GM19455 (cell line): ENCODE results near the gene ABHD2.

Source experiments
- ATAC-seq: cut with Tn5 transposase; IDR thresholded peaks from one replicate; pipeline ENCODE4 v1.9.1; 2021; ENCODE audit not compliant: unreplicated experiment

The ABHD2 gene

DNA sequence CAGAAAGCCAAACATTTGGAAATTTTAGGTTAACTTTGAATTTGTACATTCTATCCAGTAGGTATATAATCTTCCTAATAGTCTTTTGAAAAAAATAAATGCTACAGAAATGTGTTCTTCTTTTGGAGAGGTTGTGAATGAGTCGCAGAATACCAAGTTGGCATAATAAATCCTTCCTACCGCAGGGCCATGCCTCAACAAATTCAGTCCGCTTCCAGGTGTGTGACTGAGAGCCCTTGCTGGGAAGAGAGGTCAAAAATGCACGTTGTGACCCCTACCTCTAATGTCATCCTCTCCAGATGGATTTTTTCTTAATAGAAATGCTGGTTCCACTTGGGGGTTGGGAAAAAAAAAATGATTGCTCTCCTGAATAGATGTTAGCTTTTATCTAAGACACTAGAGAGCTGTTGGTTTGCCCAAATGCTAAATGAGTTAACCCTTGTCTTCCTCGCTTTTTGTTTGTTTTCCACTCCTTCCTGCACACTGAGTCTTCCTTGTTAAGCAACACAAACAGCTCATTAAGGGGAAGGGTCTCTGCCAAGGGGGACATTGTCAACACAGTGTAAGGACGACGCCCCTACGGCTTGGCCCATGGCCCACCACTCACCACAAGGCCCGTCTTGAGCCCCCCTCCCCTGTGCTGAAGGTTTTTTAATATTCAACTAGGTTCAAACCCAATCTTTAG, 99.2 kb downstream of the ABHD2 start:
- no peak for ATAC-seq

DNA sequence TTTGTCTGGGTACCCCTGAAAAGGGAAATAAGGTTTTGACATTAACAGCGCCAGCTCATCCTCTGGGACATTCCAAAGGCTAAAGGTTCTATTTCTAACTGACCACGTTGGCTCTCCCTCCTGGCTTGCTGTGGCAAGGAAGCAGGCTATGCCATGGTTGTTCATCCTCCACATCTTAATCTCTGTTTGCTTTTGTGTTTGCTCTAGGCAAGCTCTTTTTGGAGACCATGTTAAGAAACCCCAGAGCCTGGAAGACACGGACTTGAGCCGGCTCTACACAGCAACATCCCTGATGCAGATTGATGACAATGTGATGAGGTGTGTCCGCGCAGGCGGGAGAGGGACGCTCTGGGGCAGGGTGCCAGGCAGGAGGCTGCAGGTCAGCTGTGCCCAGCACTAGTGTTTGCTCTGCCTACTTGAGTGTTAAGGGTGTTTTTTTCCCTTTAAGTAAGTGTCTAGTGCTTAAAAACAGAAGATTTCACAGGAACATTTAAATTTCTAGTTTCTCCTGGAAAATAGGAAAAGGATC, 99.8 kb downstream of the ABHD2 start:
- ATAC-seq: no peak

DNA sequence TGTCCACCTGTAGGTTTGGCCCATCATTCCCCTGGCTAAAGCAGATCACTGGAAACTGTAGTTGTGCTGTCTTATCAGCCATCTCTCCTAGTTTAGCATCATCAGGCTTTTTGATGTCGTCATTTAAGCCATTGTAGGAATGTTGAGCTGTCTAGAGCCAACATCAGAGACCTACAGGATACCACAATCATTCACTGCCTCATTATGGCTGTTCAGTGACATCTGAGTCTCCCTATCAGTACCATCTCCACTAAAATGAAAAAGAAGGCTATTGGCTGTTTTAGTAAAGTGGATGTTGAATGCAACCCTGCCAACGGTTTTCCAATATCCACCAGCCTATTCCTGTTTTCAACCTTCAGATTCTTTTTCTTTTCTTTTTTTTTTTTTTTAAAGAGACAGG, 103.9 kb downstream of the ABHD2 start:
- ATAC-seq: no peak

DNA sequence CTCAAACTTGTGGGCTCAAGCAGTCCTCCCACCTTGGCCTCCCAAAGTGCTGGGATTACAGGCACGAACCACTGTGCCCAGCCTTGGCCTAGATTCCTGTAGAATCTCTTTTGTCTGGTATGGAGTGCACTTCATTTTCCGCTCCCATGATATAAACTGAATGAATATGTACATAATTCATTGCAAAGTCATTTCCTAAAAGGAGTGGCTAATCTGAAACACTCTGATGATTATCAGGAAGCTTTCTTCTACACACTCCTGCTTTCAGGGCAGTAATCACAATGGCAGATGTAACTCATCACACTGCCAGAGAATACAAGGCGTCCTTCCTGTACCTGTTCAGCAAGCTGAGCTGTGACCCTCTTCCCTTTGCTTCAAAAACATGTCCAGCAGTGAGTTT, 104.5 kb downstream of the ABHD2 start:
- ATAC-seq: no peak

DNA sequence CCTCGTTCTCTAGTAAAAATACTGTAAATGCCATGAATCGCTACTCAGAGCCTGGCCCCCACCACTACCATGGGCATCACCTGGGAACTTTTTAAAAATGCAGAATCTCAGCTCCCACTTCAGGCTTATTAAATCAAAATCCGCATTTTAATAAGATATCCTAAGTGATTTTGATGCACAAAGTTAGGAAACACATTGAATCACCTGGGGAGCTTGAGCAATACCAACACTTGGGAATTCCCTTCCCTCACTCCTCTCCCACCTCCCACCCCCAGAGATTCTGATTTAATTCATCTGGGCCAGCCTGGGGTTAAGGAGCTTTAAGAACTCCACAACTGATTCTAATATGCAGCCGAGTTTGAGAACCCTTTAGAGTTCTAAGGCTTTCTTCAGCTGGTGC, 106.4 kb downstream of the ABHD2 start:
- no peak for ATAC-seq

DNA sequence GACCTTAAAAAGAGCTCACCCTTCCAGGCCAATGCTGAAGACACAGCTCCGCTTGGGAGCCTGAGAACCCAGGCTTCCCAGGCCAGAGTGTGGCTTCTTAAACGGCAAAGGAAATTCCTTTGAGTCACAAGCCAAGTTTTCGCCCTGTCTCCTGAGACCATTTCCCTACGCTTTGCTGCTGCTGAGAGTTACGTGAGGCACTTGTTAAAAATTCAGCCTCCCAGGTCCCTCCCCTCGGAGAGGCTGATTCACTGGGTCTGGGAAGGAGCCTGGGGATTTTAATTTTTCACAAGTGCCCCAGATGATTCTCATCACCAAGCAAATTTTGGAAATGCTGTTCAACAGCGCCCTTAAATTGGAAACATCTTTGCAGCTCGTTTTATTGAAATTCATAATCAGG, 107.6 kb downstream of the ABHD2 start:
- no peak for ATAC-seq

DNA sequence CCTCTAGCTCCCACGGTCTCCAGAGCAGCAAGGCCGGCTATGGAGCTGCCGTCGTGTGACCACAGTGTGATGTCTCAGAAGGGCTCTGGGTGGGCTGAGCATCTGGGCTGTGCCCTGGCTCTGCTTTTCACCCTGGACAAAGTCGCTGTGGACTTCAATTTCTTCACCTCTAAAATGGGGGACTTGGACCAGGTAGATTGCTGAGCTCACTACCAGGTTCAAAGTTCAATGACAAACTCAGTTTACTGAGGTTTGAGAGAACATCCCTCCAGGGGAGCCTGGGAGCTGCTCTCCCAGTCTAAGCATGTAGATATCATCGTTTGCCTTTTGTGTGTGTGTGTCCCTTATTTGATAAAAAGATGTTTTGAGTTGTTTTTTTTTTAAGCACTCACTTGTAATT, 108.0 kb downstream of the ABHD2 start:
- no peak for ATAC-seq

DNA sequence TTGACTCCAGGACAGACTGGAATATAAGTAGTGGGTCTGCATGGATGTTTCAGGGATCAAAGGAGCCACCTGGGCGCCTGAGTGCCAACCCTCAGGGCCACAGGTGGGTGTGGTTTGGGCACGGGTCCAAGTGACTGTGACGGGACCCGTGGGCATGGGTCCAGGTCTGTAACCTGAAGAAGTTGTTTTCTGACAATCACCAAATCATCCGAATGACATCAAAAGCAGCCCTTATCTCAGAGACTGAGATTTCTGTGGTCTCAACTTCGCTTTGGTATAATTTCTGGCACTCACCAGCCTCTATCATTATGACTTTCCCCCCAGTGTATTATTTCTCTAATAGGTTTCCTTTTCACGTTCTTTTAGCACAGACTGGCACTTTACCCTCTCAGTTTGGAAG, 108.7 kb downstream of the ABHD2 start:
- no peak for ATAC-seq

DNA sequence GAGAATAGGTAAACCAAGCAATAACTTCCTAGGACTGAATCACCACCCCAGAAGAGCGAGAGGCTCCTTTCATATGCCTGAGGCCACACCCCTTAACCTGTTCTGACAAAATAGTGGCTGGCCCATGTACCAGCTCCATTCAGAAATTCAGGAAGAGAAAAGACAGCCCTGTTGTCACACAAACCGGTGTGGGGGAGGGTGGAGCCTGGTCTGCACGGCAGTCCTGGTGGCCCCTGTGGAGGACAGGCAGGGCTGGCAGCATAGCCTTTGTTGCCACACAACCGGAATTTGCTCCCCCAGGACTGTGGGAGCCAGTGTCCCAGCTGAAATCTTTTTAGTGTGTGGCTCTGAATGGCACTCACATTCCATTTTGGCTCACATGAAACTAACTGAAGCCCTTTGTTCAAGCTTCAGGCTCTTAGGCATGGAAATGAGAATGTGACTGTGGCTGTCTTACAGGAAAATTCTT, 109.3 kb downstream of the ABHD2 start:
- no peak for ATAC-seq

DNA sequence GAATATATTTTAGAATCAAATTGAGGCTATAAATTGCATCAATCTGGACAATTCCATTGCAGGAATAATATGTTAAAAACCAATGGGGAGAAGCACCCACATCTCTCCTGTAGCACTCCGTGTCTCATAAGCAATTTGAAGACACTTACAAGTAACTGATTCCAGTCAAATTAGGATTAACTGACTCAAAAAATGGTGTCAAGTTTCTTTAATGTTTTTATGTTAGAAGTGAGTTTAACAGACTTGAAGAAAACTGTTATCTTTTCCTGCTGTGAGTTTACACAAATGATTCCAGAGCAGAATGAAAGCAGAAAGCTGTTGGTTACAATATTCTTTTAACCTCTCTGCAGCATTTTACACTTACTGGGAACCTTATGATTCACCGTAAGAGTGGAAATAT, 109.9 kb downstream of the ABHD2 start:
- no peak for ATAC-seq

DNA sequence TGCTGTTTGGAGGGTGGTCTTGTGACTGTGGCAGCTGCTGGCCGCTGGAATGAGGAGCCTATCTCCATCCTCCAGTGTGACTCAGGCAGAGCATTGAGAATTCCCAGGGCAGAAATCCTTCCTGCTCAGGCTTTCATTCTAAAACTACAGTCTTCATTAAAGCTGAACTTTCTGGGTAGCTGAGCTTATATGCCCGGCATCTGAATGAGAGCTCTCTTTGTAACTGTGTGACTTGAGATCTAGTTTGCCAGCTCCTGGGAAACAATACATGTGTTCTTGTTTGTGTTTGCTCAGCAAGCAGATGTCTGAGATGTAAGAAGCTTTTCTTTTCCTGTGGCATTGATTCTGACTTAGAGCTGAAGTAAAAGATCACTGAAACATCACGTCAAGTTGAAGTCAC, 110.7 kb downstream of the ABHD2 start:
- ATAC-seq: no peak

DNA sequence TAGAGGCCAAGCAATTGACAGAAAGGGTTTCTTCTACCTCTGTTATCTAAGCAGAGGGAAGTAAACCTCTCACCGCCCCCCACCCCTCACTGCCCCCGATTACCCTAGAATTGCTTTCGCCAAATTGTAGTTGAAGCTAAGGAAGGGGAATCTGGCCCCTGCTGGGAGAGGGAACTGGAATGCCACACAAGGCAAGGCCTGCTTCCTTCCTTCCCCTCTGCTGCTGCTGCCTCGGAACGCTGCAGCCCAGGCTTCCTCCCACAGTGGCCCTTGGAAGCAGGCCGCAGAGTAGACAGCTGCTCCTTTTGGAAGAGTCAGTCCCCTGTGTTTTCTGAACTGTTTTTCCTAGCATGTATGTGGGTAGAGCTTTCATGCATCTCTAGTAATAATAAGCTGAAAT, 111.5 kb downstream of the ABHD2 start:
- no peak for ATAC-seq

DNA sequence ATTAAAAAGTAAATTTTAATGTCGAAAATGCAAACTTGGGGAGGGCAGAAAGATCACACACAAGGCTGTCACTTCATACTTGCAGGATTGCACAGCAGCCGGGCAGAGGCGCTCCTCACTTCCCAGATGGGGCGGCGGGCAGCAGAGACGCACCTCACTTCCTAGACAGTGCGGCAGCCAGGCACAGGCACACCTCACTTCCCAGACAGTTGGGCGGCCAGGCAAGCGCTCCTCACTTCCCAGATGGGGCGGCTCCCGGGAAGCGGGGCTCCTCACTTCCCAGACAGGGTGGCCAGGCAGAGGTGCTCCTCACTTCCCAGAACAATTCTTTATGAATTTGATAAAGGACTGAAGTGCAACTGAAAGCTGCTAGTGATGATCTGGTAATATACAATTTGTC, 111.9 kb downstream of the ABHD2 start:
- no peak for ATAC-seq

DNA sequence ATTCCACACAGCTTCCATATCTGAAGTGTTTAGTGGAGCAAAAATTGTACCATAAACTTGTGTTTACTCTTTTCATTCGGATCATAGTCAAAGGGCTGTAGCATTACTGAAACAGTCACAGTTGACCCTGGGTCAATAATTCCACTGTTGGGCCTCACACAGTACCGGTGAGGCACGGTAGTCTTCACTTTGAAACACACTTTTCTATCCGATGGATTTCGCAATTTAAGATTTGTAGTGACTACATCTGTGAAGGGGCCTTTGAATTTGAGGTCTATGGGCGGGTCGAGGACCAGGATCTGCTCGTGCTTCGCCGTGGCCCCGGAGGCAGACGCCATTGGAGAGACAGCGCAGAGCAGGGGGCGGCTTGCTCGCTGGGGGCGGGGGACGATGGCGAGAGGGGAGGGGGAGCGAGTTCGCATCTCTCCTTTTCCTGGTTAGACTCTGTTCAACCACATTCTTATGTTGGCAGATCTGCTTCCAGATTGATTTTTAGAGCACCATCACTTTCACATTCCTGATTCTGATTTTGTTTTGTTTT, 113.3 kb downstream of the ABHD2 start:
- no peak for ATAC-seq

DNA sequence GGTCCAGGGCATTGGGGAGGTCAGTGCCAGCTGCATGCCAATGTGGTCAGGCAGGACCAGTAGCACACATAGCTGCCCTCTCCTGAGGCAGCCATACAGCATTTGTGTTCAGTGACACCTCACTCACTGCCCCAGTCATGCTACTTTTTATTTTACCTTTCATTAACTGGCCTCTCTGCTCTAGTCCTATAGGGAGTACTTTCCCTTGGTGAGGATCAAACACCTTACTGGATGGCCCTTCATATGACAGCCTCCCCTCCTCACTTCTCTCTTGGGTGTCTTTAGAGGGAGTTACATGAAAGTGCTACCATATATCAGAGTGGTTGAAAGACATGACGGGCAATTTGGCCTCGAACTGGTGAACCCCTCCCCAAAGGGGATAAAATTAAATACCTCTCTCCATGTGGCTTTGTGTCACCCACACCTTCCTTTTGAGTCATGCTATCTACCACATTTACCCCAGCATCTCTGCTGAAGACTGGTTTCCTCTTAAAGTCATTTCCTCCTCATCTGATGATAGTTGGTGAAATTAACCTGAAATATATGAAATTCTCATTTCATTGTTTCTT, 115.5 kb downstream of the ABHD2 start:
- ATAC-seq: no peak

DNA sequence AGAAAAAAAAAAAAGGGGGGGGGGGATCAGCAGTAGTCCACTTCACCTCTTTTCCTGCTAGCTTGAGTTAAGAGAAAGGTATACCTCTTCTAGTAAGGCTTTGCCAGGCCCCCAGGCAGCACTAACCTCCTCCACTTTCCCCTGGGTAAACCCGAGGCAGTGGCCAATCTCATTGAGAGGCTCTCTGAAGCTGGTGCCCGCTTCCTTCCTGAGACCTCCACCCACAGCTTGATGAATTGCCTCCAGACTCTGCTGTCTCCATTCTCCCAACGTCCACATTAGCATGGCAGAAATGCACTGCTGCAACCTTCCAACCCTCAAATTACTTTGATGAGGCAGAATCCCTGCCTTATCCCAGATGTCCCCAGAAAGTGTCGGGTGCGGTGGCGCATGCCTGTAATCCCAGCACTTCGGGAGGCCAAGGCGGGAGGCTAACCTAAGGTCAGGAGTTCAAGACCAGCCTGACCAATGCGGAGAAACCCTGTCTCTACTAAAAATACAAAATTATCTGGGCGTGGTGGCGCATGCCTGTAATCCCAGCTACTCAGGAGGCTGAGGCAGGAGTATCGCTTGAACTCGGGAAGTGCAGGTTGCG, 117.8 kb downstream of the ABHD2 start:
- no peak for ATAC-seq

DNA sequence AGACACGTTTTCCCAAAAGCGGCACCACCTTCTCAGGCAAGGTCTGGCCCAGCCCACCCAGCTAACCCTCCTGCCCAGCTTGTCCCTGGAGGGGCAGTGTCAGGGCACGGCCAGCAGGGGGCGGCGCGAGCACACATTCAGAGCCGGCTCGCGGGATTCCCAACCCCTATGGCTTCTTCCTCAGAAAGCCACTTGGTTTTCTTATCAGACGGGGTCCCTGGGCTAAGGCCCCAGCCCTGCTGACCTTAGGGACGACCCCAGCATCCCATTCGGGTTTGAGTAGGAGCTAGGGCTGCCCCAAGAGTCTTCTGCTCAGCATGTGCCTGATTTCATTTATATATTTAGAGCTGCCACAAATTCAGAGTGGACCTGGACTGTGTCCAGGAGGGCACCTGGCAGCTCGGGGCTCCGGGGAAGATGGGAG, 118.7 kb downstream of the ABHD2 start:
- peak; percentile 85 for ATAC-seq

DNA sequence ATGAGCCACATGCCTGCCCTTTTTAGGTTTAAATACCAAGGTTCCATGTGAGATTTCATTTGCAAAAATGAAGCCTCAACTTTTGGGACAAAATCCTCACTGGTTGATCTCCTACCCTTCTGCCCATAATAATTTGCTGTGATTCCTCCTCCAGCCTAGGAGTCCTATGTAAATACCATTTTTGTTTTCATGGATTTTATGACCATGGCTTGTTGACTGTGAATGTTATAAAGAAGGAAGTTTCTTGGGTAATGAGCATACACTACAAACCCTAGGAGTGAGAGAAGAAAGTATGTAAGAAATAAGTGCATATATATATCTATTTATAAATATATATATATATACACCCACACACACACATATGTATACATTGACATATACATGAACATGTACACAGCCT, 120.0 kb downstream of the ABHD2 start:
- no peak for ATAC-seq

DNA sequence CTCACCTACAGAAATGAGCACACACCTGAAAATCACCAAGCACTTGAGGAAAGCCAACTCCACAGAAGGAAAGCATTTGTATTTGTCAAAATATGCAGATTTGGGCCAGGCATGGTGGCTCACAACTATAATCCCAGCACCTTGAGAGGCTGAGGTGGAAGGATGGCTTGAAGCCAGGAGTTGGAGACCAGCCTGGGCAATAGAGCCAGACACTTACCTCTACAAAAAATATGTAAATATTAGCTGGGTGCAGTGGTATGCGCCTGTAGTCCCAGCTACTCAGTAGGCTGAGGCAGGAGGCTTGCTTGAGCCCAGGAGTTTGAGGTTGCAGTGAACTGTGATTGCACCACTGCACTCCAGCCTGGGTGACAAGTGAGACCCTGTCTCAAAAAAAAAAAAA, 120.8 kb downstream of the ABHD2 start:
- no peak for ATAC-seq

DNA sequence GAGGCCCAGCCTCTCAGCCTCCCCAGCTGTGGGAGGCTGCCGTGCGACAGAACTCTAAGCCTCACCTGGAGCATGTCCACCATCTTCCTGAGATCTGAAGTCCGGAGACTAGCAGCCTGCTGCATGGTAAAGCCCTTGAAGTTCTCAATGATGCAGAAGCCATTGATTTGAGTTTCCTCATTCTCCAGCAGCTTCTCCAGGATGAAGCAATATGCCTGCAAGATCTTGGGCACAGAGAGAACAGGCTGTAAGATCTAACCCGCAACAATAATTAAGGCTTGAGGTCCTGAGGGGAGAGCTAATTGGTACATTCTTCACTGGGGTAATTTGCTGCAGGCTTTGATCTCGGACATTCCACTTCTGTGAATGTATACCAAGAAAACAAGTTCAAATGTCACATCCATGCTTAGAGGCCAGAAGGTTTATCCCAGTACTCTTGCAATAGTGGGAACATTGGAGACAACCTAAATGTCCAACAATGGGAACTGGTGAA, 123.5 kb downstream of the ABHD2 start:
- ATAC-seq: no peak

DNA sequence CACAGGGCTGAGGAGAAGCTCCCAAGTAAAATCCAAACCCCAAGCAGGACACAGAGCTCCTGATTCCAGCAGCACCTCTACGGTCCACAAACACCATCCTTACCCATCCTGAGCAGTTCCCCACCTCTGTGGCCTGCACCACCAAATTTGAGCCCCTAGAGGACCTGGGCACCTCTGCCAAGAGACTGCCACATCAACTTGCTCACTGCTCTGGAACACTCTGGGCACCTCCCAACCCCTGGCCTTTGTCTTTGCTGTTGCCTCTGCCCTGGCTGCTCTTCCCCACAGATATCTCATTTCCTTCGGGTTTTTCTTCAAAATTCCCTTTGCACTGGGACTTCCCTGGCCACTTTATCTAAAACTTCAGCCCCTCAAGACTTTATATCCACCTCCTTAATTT, 127.4 kb downstream of the ABHD2 start:
- no peak for ATAC-seq

DNA sequence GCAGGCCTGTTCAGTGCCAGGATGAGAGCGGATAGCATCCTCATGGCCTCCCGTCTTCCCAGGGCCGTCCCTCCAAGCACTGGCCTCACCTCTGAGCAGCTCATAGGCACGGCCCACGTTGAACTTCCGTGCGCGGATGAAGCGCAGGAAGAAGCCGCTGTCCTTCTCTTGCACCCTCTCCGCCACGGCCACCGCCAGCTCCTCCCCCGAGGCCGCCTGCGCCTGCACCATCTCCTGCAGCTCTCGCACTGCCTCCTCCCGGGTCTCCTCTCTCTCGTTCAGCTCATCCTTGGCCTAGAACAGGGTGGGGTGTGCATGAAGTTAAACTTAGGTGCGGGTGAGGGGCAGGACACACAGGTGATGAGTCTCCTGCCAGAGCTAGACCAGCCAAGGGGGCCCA, 128.8 kb downstream of the ABHD2 start:
- no peak for ATAC-seq
